Trophoblast cell (in vitro differentiated cells and primary cell): Measurements from ENCODE around the gene IGFALS.

Source experiments
- DNase-seq, 2 donors: peaks; one replicate each; pipeline ENCODE4 v3.0.0-alpha.2; 2016
- H2AFZ ChIP-seq: 2 replicates; pipeline ENCODE4 v1.6.1; 2013; ENCODE audit warnings: low read length, moderate library complexity, mild to moderate bottlenecking; ENCODE audit not compliant: insufficient read depth, poor library complexity
- H2AK5ac ChIP-seq: 2 replicates; pipeline ENCODE4 v1.6.1; 2013; ENCODE audit warnings: mild to moderate bottlenecking, low read length
- H2BK120ac ChIP-seq: 2 replicates; pipeline ENCODE4 v1.6.1; 2013; ENCODE audit warnings: low read length, mild to moderate bottlenecking, moderate library complexity; ENCODE audit not compliant: insufficient read depth, poor library complexity
- H2BK12ac ChIP-seq: 2 replicates; pipeline ENCODE4 v1.6.1; 2013; ENCODE audit warnings: mild to moderate bottlenecking, low read length, moderate library complexity
- H2BK5ac ChIP-seq: 2 replicates; pipeline ENCODE4 v1.6.1; 2013; ENCODE audit warnings: low read length, low read depth, moderate library complexity, mild to moderate bottlenecking; ENCODE audit not compliant: poor library complexity
- H3K14ac ChIP-seq: 2 replicates; pipeline ENCODE4 v1.6.1; 2013; ENCODE audit warnings: mild to moderate bottlenecking, low read length
- H3K18ac ChIP-seq: 2 replicates; pipeline ENCODE4 v1.6.1; 2013; ENCODE audit warnings: mild to moderate bottlenecking, low read length
- H3K23ac ChIP-seq: 2 replicates; pipeline ENCODE4 v1.6.1; 2013; ENCODE audit warnings: low read length
- H3K27ac ChIP-seq: 2 replicates; pipeline ENCODE4 v1.5.1; 2013; ENCODE audit warnings: low read depth, mild to moderate bottlenecking, inconsistent platforms, low read length, moderate library complexity
- H3K27me3 ChIP-seq: 2 replicates; pipeline ENCODE4 v1.6.1; 2013; ENCODE audit warnings: inconsistent platforms, mild to moderate bottlenecking, low read length, moderate library complexity; ENCODE audit not compliant: insufficient read depth
- H3K36me3 ChIP-seq, 2 experiments: 1 replicate in 1 of 2; 2 replicates in 1 of 2; pipeline ENCODE4 v1.6.1; 2013; ENCODE audit warnings: low read length in 2 of 2, mild to moderate bottlenecking in 2 of 2, moderate library complexity in 1 of 2; ENCODE audit not compliant: insufficient read depth in 2 of 2, control insufficient read depth in 1 of 2
- H3K4ac ChIP-seq: 2 replicates; pipeline ENCODE4 v1.6.1; 2013; ENCODE audit warnings: low read depth, mild to moderate bottlenecking, low read length, moderate library complexity
- H3K4me1 ChIP-seq, 2 experiments: 1 replicate in 1 of 2; 2 replicates in 1 of 2; pipeline ENCODE4 v1.6.1; 2013; ENCODE audit warnings: low read length in 2 of 2, mild to moderate bottlenecking in 2 of 2, moderate library complexity in 1 of 2; ENCODE audit not compliant: insufficient read depth in 2 of 2, control insufficient read depth in 1 of 2
- H3K4me2 ChIP-seq: 2 replicates; pipeline ENCODE4 v1.6.1; 2013; ENCODE audit warnings: inconsistent platforms, mild to moderate bottlenecking, low read length, moderate library complexity
- H3K4me3 ChIP-seq: 2 replicates; pipeline ENCODE4 v1.5.1; 2013; ENCODE audit warnings: mild to moderate bottlenecking, low read depth, low read length, inconsistent platforms
- H3K79me1 ChIP-seq: one replicate; pipeline ENCODE4 v1.6.1; 2013; ENCODE audit warnings: low read length
- H3K79me2 ChIP-seq: 2 replicates; pipeline ENCODE4 v1.6.1; 2013; ENCODE audit warnings: low read length, mild to moderate bottlenecking; ENCODE audit not compliant: control insufficient read depth, insufficient read depth, poor library complexity
- H3K9ac ChIP-seq: 2 replicates; pipeline ENCODE4 v1.6.1; 2013; ENCODE audit warnings: mild to moderate bottlenecking, low read length
- H3K9me3 ChIP-seq: 2 replicates; pipeline ENCODE4 v1.6.1; 2013; ENCODE audit warnings: low read depth, mild to moderate bottlenecking, control low read depth, inconsistent platforms, low read length; ENCODE audit not compliant: insufficient read depth
- H4K12ac ChIP-seq: 2 replicates; pipeline ENCODE4 v1.6.1; 2013; ENCODE audit warnings: low read depth, mild to moderate bottlenecking, low read length, moderate library complexity
- H4K8ac ChIP-seq: 2 replicates; pipeline ENCODE4 v1.6.1; 2013; ENCODE audit warnings: low read depth, mild to moderate bottlenecking, low read length, moderate library complexity
- H4K91ac ChIP-seq: one replicate; pipeline ENCODE4 v1.6.1; 2013; ENCODE audit warnings: low read depth, mild to moderate bottlenecking, low read length, moderate library complexity
- WGBS: extraction: QIAGEN DNeasy Blood & Tissue Kit; methylation state at CpG from one replicate; pipeline ENCODE4 v1.1.7; 2013; ENCODE audit warnings: missing lambda C conversion rate; ENCODE audit not compliant: insufficient read length, insufficient coverage; ENCODE audit errors: extremely low coverage; 5-methylcytosine and 5-hydroxymethylcytosine counted together

The IGFALS gene

GRCh38 chr16:1784977-1785845 lies 8.3 kb downstream of the IGFALS start:
- H3K79me2 ChIP-seq, result peaks cover 4% of the 10 kb centered on the region
- H2AFZ ChIP-seq, result no peak overlapping the region
- no peak overlapping the region for H2AK5ac ChIP-seq
- H2BK5ac ChIP-seq, result no peak overlapping the region
- peaks cover 52 to 55% of the 10 kb centered on the region in 2 experiments for H3K36me3 ChIP-seq
- no peak overlapping the region for H4K12ac ChIP-seq
- no CpG with 5 or more reads among the region's 26 CpGs for WGBS
- no peak overlapping the region for H3K14ac ChIP-seq
- H3K4me3 ChIP-seq, result no peak overlapping the region
- H3K23ac ChIP-seq, result no peak overlapping the region
- DNase-seq, result no peak
- H3K4me2 ChIP-seq, result no peak overlapping the region
- no peaks in the 10 kb centered on the region for H3K27me3 ChIP-seq
- H4K8ac ChIP-seq, result no peak overlapping the region
- H3K27ac ChIP-seq, result no peak overlapping the region
- H4K91ac ChIP-seq, result no peak overlapping the region
- no peaks in the 10 kb centered on the region for H3K9me3 ChIP-seq
- no peak overlapping the region for H3K9ac ChIP-seq
- peak overlapping the region; percentile 55 for H3K4ac ChIP-seq
- H3K18ac ChIP-seq, result no peak overlapping the region
- H3K4me1 ChIP-seq, result peaks cover 5 to 16% of the 10 kb centered on the region in 2 experiments
- no peak overlapping the region for H2BK12ac ChIP-seq
- H2BK120ac ChIP-seq, result no peak overlapping the region
- H3K79me1 ChIP-seq, result no peaks in the 10 kb centered on the region

GRCh38 chr16:1782408-1783264 lies 10.9 kb downstream of the IGFALS start, which contains the start of the genes NUBP2 and SPSB3:
Gene NUBP2, plus strand, starts transcription at chr16:1782960. Its CDS starts 61 bp downstream, at chr16:1783021.
Gene SPSB3, minus strand, starts transcription at chr16:1782571. Its CDS starts 1,088 bp downstream, at chr16:1781483.
- H3K27me3 ChIP-seq, result no peaks in the 10 kb centered on the region
- H2BK12ac ChIP-seq, result no peak within 1 kb of the TSS
- H2BK5ac ChIP-seq, result no peak within 1 kb of the TSS
- H2BK120ac ChIP-seq, result peak within 1 kb of the TSS; percentile 44
- H4K8ac ChIP-seq, result peak within 1 kb of the TSS; percentile 88
- peak within 1 kb of the TSS; percentile 91 for H3K4me2 ChIP-seq
- peak within 1 kb of the TSS; percentile 39 for H4K12ac ChIP-seq
- no peak within 1 kb of the TSS for H3K23ac ChIP-seq
- H3K36me3 ChIP-seq, result peaks cover 45 to 55% of the 10 kb centered on the region in 2 experiments
- peak within 1 kb of the TSS; percentile 51 for H2AK5ac ChIP-seq
- H2AFZ ChIP-seq, result peak within 1 kb of the TSS; percentile 37
- H3K4me1 ChIP-seq, result peaks cover 8 to 21% of the 10 kb centered on the region in 2 experiments
- peak within 1 kb of the TSS; percentile 77 for H3K18ac ChIP-seq
- no peaks in the 10 kb centered on the region for H3K9me3 ChIP-seq
- peaks cover 4% of the 10 kb centered on the region for H3K79me2 ChIP-seq
- peak within 1 kb of the TSS; percentile 95 for H3K4me3 ChIP-seq
- peak within 1 kb of the TSS; percentile 70 for H3K14ac ChIP-seq
- peak; percentile 100 for DNase-seq
- H3K9ac ChIP-seq, result peak within 1 kb of the TSS; percentile 96
- H3K4ac ChIP-seq, result peak within 1 kb of the TSS; percentile 49
- H3K79me1 ChIP-seq, result no peaks in the 10 kb centered on the region
- peak within 1 kb of the TSS; percentile 67 for H4K91ac ChIP-seq
- no CpG with 5 or more reads among the region's 102 CpGs for WGBS
- H3K27ac ChIP-seq, result peak within 1 kb of the TSS; percentile 28

- Histone ChIP-seq H2BK12ac (no peak overlapping the region), H3K4ac (peak overlapping the region; percentile 13), H3K79me2 (peaks cover 4% of the 10 kb centered on the region), H2BK5ac (no peak overlapping the region), H3K36me3 (peaks cover 45 to 55% of the 10 kb centered on the region in 2 experiments), H3K14ac (peak overlapping the region; percentile 70), H2AFZ (peak overlapping the region; percentile 8), H3K23ac (no peak overlapping the region), H3K18ac (peak overlapping the region; percentile 37), H3K9ac (peak overlapping the region; percentile 73), H3K27ac (peak overlapping the region; percentile 28), H2AK5ac (peak overlapping the region; percentile 51), H4K12ac (peak overlapping the region; percentile 39), H3K79me1 (no peaks in the 10 kb centered on the region), H4K91ac (peak overlapping the region; percentile 67), H3K9me3 (no peaks in the 10 kb centered on the region), H3K4me3 (peak overlapping the region; percentile 82), H3K4me1 (peaks cover 8 to 21% of the 10 kb centered on the region in 2 experiments), H3K4me2 (peak overlapping the region; percentile 91), H3K27me3 (no peaks in the 10 kb centered on the region), H4K8ac (peak overlapping the region; percentile 69), H2BK120ac (no peak overlapping the region)
- WGBS, result no CpG with 5 or more reads among the region's 70 CpGs
- peak; percentile 40 to 62 for DNase-seq
Observed at GRCh38 chr16:1781758-1782407, 11.6 kb downstream of the IGFALS start.

GRCh38 chr16:1781254-1781653 lies 12.3 kb downstream of the IGFALS start:
- H3K4me1 ChIP-seq, result peaks cover 8 to 21% of the 10 kb centered on the region in 2 experiments
- WGBS, result no CpG with 5 or more reads among the region's 20 CpGs
- H3K18ac ChIP-seq, result peak overlapping the region; percentile 37
- no peaks in the 10 kb centered on the region for H3K79me1 ChIP-seq
- no peak overlapping the region for H3K4ac ChIP-seq
- H3K27ac ChIP-seq, result no peak overlapping the region
- H4K8ac ChIP-seq, result peak overlapping the region; percentile 5
- H2BK12ac ChIP-seq, result no peak overlapping the region
- no peaks in the 10 kb centered on the region for H3K27me3 ChIP-seq
- peak overlapping the region; percentile 67 for H4K91ac ChIP-seq
- H3K36me3 ChIP-seq, result peaks cover 45 to 55% of the 10 kb centered on the region in 2 experiments
- no peak overlapping the region for H2AFZ ChIP-seq
- no peak overlapping the region for H2BK5ac ChIP-seq
- peak overlapping the region; percentile 5 for H2AK5ac ChIP-seq
- peak overlapping the region; percentile 91 for H3K4me2 ChIP-seq
- peak overlapping the region; percentile 82 for H3K4me3 ChIP-seq
- H3K9ac ChIP-seq, result peak overlapping the region; percentile 73
- peaks cover 4% of the 10 kb centered on the region for H3K79me2 ChIP-seq
- no peak overlapping the region for H2BK120ac ChIP-seq
- peak overlapping the region; percentile 39 for H4K12ac ChIP-seq
- DNase-seq, result no peak
- H3K9me3 ChIP-seq, result no peaks in the 10 kb centered on the region
- H3K14ac ChIP-seq, result no peak overlapping the region
- no peak overlapping the region for H3K23ac ChIP-seq
